WTC11 (cell line): ENCODE data around the gene CREBBP.

ENCODE experiments used
- CREB1 ChIP-seq: sonication (generic); formaldehyde crosslinking; IDR thresholded peaks from 2 replicates; pipeline ENCODE4 v1.8.0; 2023; ENCODE audit warnings: mild to moderate bottlenecking, missing genetic modification reagents
- ELF4 ChIP-seq: sonication (generic); formaldehyde crosslinking; IDR thresholded peaks from 2 replicates; pipeline ENCODE4 v1.8.1; 2022; ENCODE audit warnings: low read depth, mild to moderate bottlenecking, moderate library complexity, missing genetic modification reagents
- FOXK1 ChIP-seq: sonication (generic); formaldehyde crosslinking; IDR thresholded peaks from 2 replicates; pipeline ENCODE4 v1.8.0; 2022; ENCODE audit warnings: mild to moderate bottlenecking, moderate library complexity, missing genetic modification reagents
- FOXP1 ChIP-seq: sonication (generic); formaldehyde crosslinking; IDR thresholded peaks from 2 replicates; pipeline ENCODE4 v1.8.0; 2022; ENCODE audit warnings: missing genetic modification reagents, mild to moderate bottlenecking, moderate library complexity, borderline replicate concordance
- KAT7 ChIP-seq: sonication (generic); formaldehyde crosslinking; IDR thresholded peaks from 2 replicates; pipeline ENCODE4 v1.8.1; 2023; ENCODE audit warnings: missing genetic modification reagents, mild to moderate bottlenecking, borderline replicate concordance
- NFE2L1 ChIP-seq: sonication (generic); formaldehyde crosslinking; IDR thresholded peaks from 2 replicates; pipeline ENCODE4 v1.8.1; 2023; ENCODE audit warnings: missing genetic modification reagents
- SMAD3 ChIP-seq: sonication (generic); formaldehyde crosslinking; IDR thresholded peaks from 2 replicates; pipeline ENCODE4 v1.8.0; 2022; ENCODE audit warnings: missing genetic modification reagents, mild to moderate bottlenecking, borderline replicate concordance
- TP53 ChIP-seq: sonication (generic); formaldehyde crosslinking; IDR thresholded peaks from 2 replicates; pipeline ENCODE4 v1.8.1; 2023; ENCODE audit warnings: mild to moderate bottlenecking, missing genetic modification reagents
- ZNF232 ChIP-seq: sonication (generic); formaldehyde crosslinking; IDR thresholded peaks from 2 replicates; pipeline ENCODE4 v1.8.0; 2022; ENCODE audit warnings: mild to moderate bottlenecking, missing genetic modification reagents
- TF ChIP-seq, protein P1 (sequence below): fragments of 200-600 bp; IDR thresholded peaks from 2 replicates; pipeline ENCODE4 v1.8.0; 2022; ENCODE audit warnings: antibody characterized with exemption
- TF ChIP-seq, protein P2 (sequence below): sonication (generic); formaldehyde crosslinking; IDR thresholded peaks from 2 replicates; pipeline ENCODE4 v1.8.1; 2022; ENCODE audit warnings: missing genetic modification reagents, borderline replicate concordance

DNA sequence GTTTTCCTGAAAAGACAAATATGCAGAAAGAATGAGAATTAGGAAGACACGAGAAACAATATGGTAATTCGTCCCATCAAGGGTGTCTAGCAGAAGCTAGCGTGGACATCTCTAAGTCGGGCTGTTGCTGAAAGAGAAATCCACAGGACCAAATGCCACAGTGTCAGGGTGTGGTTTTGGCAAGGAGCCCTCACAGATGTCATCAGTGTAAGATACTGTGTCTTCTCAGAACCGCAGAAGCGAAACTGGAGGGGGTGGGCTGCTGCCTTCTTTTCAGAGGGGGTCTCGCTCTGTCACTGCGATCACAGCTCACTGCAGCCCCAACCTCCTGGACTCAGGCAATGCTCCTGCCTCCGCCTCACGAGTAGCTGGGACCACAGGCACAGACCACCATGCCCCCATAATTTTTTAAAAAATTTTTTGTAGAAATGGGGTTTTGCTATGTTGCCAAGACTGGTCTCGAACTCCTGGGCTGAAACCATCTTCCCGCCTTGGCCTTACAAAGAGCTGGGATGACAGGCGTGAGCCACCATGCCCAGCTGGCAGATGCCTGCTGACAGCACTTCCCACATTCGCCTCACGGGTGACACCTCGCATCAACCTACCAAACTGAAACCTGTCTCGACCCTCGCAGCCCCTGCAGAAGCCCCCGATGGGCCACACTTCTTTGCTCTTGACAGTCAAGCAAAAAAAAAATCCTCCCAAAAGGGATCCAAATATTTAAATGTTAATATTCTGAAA, 189.4 kb downstream of the CREBBP start:
- TF ChIP-seq, protein P1, sequence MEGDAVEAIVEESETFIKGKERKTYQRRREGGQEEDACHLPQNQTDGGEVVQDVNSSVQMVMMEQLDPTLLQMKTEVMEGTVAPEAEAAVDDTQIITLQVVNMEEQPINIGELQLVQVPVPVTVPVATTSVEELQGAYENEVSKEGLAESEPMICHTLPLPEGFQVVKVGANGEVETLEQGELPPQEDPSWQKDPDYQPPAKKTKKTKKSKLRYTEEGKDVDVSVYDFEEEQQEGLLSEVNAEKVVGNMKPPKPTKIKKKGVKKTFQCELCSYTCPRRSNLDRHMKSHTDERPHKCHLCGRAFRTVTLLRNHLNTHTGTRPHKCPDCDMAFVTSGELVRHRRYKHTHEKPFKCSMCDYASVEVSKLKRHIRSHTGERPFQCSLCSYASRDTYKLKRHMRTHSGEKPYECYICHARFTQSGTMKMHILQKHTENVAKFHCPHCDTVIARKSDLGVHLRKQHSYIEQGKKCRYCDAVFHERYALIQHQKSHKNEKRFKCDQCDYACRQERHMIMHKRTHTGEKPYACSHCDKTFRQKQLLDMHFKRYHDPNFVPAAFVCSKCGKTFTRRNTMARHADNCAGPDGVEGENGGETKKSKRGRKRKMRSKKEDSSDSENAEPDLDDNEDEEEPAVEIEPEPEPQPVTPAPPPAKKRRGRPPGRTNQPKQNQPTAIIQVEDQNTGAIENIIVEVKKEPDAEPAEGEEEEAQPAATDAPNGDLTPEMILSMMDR, result no peak
- TF ChIP-seq KAT7 (no peak), NFE2L1 (CRISPR knock-in tag) (no peak), CREB1 (CRISPR knock-in tag) (no peak), FOXP1 (CRISPR knock-in tag) (no peak), SMAD3 (CRISPR knock-in tag) (no peak), ELF4 (no peak), ZNF232 (CRISPR knock-in tag) (no peak), FOXK1 (no peak), TP53 (CRISPR knock-in tag) (no peak)
- TF ChIP-seq, protein P2, sequence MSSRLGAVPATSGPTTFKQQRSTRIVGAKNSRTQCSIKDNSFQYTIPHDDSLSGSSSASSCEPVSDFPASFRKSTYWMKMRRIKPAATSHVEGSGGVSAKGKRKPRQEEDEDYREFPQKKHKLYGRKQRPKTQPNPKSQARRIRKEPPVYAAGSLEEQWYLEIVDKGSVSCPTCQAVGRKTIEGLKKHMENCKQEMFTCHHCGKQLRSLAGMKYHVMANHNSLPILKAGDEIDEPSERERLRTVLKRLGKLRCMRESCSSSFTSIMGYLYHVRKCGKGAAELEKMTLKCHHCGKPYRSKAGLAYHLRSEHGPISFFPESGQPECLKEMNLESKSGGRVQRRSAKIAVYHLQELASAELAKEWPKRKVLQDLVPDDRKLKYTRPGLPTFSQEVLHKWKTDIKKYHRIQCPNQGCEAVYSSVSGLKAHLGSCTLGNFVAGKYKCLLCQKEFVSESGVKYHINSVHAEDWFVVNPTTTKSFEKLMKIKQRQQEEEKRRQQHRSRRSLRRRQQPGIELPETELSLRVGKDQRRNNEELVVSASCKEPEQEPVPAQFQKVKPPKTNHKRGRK (CRISPR knock-in tag), result no peak
